ENCODE measurements around the gene ZNF438. TPM values are rescaled to one million over a fixed set of nuclear protein-coding genes. Genes with fewer than 3 reads are reported as not detected.
A peak's percentile ranks its signal among the peaks of the same experiment; 100 is the strongest.

Gene ZNF438
- total RNA-seq, 6 experiments from 2014 or later, result 3.0 to 4.6 (median 3.9) TPM

GRCh38 chr10:31011017-31011664 is 20.5 kb downstream of the ZNF438 start:
- Mint-ChIP-seq H3K27ac (peak overlapping the region; percentile 81; the same call in 1 of the 2 replicates), H3K36me3 (ENCODE audit: low read depth) (peaks cover 11% of the 10 kb centered on the region), H3K27me3 (ENCODE audit: insufficient read depth) (no peaks in the 10 kb centered on the region), H3K4me3 (no peak overlapping the region), H3K9me3 (no peaks in the 10 kb centered on the region), H3K4me1 (ENCODE audit: low read depth) (peaks cover 63% of the 10 kb centered on the region)
- no peak for DNase-seq
- TF ChIP-seq CTCF (IDR thresholded peaks at IDR 0.05), result no peak

- no peak overlapping the region for H3K4me3 Mint-ChIP-seq
- TF ChIP-seq CTCF (IDR thresholded peaks at IDR 0.05), result no peak
- H3K36me3 Mint-ChIP-seq (ENCODE audit: low read depth), result peaks cover 16% of the 10 kb centered on the region
- no peak overlapping the region for H3K27ac Mint-ChIP-seq
- no peaks in the 10 kb centered on the region for H3K27me3 Mint-ChIP-seq (ENCODE audit: insufficient read depth)
- H3K9me3 Mint-ChIP-seq, result no peaks in the 10 kb centered on the region
- no peak for DNase-seq
- peaks cover 73% of the 10 kb centered on the region for H3K4me1 Mint-ChIP-seq (ENCODE audit: low read depth)
Observed at GRCh38 chr10:31010062-31010461, 21.6 kb downstream of the ZNF438 start.

GRCh38 chr10:31005895-31006294 is 25.8 kb downstream of the ZNF438 start:
- H3K4me1 Mint-ChIP-seq (ENCODE audit: low read depth), result peaks cover 91% of the 10 kb centered on the region
- no peak for DNase-seq
- no peak for TF ChIP-seq CTCF (IDR thresholded peaks at IDR 0.05)
- peak overlapping the region; percentile 82 for H3K27ac Mint-ChIP-seq
- no peaks in the 10 kb centered on the region for H3K9me3 Mint-ChIP-seq
- H3K4me3 Mint-ChIP-seq, result no peak overlapping the region
- peaks cover 10% of the 10 kb centered on the region; the same call in 1 of the 2 replicates for H3K36me3 Mint-ChIP-seq (ENCODE audit: low read depth)
- peaks cover 3% of the 10 kb centered on the region; the same call in 1 of the 2 replicates for H3K27me3 Mint-ChIP-seq (ENCODE audit: insufficient read depth)

- Mint-ChIP-seq H3K36me3 (ENCODE audit: low read depth) (peaks cover 10% of the 10 kb centered on the region; the same call in 1 of the 2 replicates), H3K4me3 (peak overlapping the region; percentile 77), H3K27me3 (ENCODE audit: insufficient read depth) (peaks cover 3% of the 10 kb centered on the region; the same call in 1 of the 2 replicates), H3K9me3 (no peaks in the 10 kb centered on the region), H3K27ac (peak overlapping the region; percentile 95), H3K4me1 (ENCODE audit: low read depth) (peaks cover 93% of the 10 kb centered on the region)
- TF ChIP-seq CTCF (IDR thresholded peaks at IDR 0.05), result no peak
- peak; percentile 83 for DNase-seq
Observed at GRCh38 chr10:31004611-31005193, 27.0 kb downstream of the ZNF438 start.

- no peak for TF ChIP-seq CTCF (IDR thresholded peaks at IDR 0.05)
Observed at GRCh38 chr10:31001740-31002139, 29.9 kb downstream of the ZNF438 start.

More at GRCh38 chr10:31001740-31002139, 29.9 kb downstream of the ZNF438 start:
- H3K27me3 Mint-ChIP-seq (ENCODE audit: insufficient read depth), result peaks cover 3% of the 10 kb centered on the region
- peak overlapping the region; percentile 10; the same call in 1 of the 2 replicates for H3K27ac Mint-ChIP-seq
- DNase-seq, result no peak
- peaks cover 19% of the 10 kb centered on the region; the same call in 1 of the 2 replicates for H3K36me3 Mint-ChIP-seq (ENCODE audit: low read depth)
- peaks cover 91% of the 10 kb centered on the region for H3K4me1 Mint-ChIP-seq (ENCODE audit: low read depth)
- no peaks in the 10 kb centered on the region for H3K9me3 Mint-ChIP-seq
- H3K4me3 Mint-ChIP-seq, result no peak overlapping the region

All from HFFc6 (cell line).